HG02840 (cell line): ENCODE measurements around the gene WRAP73.

Experiments
- ATAC-seq: cut with Tn5 transposase; IDR thresholded peaks from one replicate; pipeline ENCODE4 v1.9.1; 2021; ENCODE audit warnings: mild to moderate bottlenecking, moderate library complexity, moderate number of reproducible peaks; ENCODE audit not compliant: unreplicated experiment, low FRiP score

Gene WRAP73

DNA sequence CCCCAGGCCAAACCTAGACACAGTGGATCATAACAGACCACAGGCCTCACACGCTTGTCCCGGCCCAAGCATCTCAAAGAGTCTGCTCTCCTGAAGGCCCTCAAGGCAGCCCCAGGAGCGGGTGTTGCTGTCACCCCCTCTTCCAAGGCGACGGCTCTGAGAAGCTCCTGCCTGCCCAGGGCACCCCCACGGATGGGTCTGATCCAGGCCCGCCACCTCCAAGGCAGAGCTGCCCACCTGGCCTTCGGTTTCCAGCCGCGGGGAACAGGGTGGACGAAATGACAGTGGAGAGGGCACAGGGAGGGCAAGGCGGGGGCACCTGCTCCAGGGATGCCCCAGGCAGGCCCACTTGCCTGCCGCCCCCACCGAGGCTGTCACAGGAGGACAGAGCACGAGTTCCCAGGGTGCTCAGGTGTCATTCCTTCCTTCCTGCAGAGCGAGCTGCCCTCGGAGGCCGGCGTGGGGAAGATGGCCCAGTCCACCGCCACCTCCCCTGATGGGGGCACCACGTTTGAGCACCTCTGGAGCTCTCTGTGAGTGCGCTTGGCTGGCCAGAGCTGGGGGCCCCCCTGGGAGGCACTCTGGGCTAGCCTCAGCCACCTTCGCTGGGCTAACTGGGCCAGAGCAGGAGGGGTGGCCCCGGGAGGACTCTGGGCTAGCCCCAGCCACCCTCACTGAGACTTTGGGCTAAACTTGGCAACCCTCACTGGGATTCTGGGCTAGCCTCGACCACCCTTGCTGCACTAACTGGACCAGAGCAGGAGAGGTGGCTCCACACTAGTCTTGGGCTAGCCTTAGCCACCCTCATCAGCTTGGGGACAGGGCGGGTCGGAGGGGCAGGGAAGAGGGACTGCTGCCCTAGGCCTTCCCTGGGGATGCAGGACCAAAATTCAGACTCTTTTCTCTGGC, 32.2 kb upstream of the WRAP73 start:
- ATAC-seq, result no peak

GRCh38 chr1:3681231-3681897, 31.5 kb upstream of the WRAP73 start:
- ATAC-seq, result no peak

GRCh38 chr1:3680488-3681230, 30.8 kb upstream of the WRAP73 start:
- no peak for ATAC-seq

DNA sequence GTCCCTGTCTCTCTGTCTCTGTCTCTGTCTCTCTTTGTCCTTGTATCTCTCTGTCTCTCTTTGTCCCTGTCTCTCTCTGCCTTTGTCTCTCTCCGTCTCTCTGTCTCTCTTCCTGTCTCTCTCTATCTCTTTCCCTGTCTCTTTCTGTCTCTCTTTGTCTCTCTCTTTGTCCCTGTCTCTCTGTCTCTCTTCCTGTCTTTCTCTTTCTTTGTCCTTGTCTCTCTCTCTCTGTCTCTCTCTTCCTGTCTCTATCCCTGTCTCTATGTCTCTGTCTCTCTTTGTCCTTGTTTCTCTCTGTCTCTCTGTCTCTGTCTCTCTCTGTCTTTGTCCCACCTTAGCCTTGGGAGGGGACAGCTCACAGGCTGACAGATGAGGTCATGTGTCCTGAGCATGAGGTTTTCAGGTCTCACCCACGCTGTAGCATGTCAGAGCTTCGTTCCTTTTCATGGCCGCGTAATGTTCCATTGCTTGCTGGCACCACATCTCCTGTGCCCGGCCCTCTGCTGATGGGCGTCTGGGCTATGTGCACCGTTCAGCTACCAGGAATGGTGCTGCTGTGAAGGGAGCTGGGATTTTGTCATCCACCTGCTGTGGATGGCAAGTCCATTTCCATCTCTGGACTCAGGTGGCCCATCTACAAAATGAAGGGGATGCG, 30.0 kb upstream of the WRAP73 start:
- ATAC-seq, result no peak

DNA sequence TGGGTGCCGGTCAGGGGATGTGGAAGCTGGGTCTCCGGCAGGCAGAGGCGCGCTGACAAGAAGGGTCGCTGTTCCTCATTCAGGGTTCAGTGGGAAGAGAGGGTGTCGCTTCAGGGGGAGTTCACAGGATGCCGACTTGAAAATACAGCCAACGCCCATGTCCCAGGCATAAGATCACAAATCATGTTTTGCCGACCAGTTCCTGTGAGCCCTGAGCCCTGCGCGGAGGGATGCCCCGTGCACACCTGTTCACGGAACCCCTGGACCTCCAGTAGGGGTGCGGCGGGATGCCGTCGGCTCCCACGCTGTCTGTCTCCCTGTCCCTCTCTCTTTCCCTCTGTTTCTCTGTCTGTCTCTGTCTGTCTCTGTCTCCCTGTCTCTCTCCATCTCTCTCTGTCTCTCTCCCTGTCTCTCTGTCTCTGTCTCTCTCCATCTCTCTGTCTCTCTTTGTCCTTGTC, 29.2 kb upstream of the WRAP73 start:
- no peak for ATAC-seq

DNA sequence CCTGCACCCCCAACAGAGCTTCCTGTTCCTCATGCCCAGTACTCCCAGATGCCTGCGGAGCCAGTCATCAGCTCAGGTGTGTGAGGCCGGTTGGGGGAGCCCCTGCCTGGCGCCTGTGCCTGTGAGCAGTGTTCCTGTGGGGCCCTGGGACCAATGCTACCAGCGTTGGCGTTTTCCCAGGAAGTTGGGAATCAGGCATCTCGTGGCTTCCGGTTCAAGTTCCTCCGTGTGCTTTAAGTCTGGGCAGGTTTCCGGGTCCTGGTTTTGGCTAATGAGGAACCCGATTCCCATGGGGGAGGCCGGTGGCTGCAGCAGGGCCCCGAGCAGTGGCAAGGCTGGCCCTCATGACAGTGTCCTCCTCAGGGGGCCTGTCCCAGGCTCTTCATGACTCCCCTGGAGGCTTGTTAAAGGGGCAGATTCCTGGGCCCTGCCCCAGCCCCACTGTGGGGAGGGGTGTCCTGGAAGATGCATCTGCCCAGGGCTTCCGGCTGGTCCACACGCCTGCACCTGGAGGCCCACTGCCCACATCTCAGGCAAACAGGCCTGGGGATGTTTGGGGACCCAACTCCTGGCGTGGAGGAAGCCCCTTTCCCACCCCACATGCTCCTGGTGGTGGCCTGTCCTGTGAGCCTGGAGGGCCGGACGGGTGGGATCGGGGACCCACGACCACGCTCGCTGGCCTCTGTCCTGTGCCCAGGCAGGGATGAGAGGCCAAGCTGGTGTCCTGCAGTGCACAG, 28.6 kb upstream of the WRAP73 start:
- ATAC-seq, result no peak

GRCh38 chr1:3677484-3677883, 27.6 kb upstream of the WRAP73 start:
- ATAC-seq, result no peak

DNA sequence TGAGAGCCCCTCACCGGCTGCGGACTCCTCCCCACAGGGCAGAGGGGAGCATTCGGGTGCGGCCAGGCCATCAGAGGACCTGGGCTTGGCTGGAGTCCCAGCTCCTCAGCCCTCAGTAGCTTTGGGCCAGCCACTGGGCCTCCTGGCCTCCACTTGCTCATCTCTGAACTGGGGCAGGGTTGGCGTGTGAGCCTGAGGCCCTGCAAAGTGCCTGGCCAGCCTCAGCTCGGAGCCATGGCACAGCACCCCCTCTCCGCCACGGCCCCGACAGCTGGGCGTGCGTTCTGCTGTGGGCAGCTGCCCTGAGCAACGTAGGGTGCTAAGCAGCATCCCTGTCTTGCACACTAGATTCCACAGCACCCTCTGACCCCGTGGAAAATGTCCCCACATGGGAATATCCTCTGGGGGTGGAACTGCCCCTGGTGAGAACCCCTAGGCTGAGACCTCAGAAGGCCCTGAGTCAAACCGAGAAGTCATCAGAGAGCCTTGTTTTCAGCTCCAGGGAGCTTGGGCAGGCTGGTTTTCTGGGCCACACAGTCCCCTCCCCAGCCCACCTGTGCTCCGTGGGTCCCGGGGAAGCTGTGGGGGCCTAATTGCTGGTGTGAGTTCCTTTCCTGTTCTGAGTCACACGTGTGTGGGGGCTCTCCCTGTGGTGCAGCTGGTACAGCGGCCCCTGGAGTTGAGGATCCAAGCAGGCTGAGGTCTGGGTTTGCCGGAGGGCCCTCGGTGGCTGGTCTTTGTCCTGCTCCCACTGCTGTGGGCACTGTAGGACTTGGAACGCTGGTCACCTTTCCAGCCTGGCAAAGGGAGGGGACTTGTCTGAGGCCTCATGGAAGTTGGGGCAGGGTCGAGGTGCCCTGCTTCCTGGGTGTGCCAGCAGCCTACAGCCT, 26.9 kb upstream of the WRAP73 start:
- peak; percentile 69 for ATAC-seq

GRCh38 chr1:3675436-3675835, 25.5 kb upstream of the WRAP73 start:
- no peak for ATAC-seq

DNA sequence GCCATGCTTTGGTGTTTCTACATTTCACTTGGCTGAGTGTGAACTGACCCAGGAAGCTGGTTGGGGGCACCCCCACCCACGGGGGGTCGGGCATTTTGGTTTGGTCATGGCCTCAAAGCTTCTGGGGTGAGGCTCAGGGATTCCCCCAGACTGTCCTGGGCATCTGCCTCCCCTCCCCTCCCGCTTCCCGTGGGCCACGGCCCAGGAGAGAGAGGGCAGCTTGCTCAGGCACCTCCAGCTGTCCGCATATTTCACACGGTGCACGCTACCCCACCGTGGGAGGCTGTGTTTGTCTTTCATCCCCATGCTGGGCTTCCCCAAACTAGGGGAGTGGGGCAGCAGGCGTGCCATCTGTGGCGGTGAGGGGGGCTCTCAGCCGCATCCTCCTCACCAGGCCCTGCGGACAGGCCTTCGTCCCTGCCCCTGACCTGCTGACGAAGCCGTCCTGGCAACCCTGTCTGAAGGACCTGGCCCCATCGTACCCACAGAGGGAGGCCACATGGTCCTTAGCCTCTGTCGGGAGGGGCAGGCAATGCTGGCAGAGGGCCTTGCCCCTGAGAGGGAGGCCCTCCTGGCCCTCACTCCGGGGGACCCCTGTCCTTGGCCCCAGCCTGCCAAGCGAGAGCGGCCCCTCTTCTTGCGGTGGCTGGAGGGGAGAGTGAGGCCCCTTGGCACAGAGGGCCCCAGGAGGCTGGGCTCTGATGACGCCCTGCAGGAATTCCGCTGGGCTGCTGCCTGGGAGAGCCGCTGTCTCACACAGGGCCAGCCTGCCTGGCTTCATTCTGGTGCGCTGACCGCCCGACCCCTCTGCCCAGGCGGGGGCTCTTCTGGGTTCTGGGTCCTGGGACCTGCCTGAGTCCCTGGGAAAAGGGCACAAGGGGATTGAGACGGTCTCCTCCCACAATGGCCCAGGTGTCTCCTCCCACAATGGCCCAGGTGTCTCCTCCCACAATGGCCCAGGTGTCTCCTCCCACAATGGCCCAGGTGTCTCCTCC, 24.5 kb upstream of the WRAP73 start:
- ATAC-seq, result no peak

GRCh38 chr1:3673381-3674099, 23.6 kb upstream of the WRAP73 start:
- ATAC-seq, result no peak

- no peak for ATAC-seq
These were observed 23.1 kb upstream of the WRAP73 start for GRCh38 chr1:3672971-3673361.

- no peak for ATAC-seq
These were observed 22.5 kb upstream of the WRAP73 start for GRCh38 chr1:3672231-3672970.

- ATAC-seq, result no peak
These were observed 21.7 kb upstream of the WRAP73 start for GRCh38 chr1:3671371-3672180.

DNA sequence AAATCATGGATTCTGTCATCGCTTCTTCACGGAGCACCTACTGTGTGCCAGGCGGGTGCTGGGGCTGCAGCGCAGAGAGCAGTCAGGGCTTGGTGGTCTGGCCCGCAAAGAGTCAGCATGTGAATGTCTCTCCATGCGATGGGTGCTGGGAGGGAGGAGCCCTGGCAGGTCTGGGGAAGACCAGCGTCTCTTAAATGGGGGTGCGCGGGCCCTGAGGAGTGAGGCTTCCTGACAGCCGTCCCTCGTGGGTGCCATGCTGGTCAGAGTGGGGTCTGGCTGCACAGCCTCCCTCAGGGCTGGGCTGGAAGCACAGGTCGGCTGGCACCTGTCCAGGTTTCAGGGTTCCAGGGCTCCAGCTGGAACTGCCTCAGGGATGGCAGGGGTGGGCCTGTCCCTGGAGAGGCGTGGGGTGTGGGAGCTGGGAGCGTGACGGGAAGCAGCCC, 20.9 kb upstream of the WRAP73 start:
- ATAC-seq, result no peak
